NCI-H510A (cell line): Measurements from ENCODE around the gene DRC7.
"Not testable (repeated sequence)": the region's sequence is repeated elsewhere in the genome, so short reads cannot be mapped to it uniquely, and the experiment has no call there.

ENCODE experiments used
- DNase-seq: peaks from one replicate; lab custom pipeline; 2025; lab: John Stamatoyannopoulos, UW

Gene DRC7

GRCh38 chr16:57713596-57713995 lies 19.0 kb downstream of the DRC7 start:
- no peak for DNase-seq

GRCh38 chr16:57714047-57714446 lies 19.4 kb downstream of the DRC7 start:
- DNase-seq, result no peak

- no peak for DNase-seq
Observed at GRCh38 chr16:57720142-57720575, 25.6 kb downstream of the DRC7 start.

GRCh38 chr16:57721356-57722209 lies 27.0 kb downstream of the DRC7 start:
- no peak for DNase-seq

GRCh38 chr16:57722210-57722499 lies 27.5 kb downstream of the DRC7 start:
- DNase-seq, result no peak

- DNase-seq, result no peak
Observed at GRCh38 chr16:57722651-57723050, 28.0 kb downstream of the DRC7 start.

GRCh38 chr16:57723170-57723569 lies 28.6 kb downstream of the DRC7 start:
- no peak for DNase-seq

GRCh38 chr16:57724531-57724930 lies 29.9 kb downstream of the DRC7 start:
- DNase-seq, result no peak

GRCh38 chr16:57725151-57725550 lies 30.5 kb downstream of the DRC7 start:
- no peak for DNase-seq

- DNase-seq, result no peak
Observed at GRCh38 chr16:57725554-57725953, 30.9 kb downstream of the DRC7 start.

- no peak for DNase-seq
Observed at GRCh38 chr16:57725976-57726375, 31.4 kb downstream of the DRC7 start.

GRCh38 chr16:57726433-57726947 lies 31.9 kb downstream of the DRC7 start:
- DNase-seq, result no peak

- no peak for DNase-seq
Observed at GRCh38 chr16:57727610-57728009, 33.0 kb downstream of the DRC7 start.

GRCh38 chr16:57728336-57729181 lies 34.0 kb downstream of the DRC7 start:
- peak; percentile 40 for DNase-seq

GRCh38 chr16:57729182-57729484 lies 34.5 kb downstream of the DRC7 start:
- DNase-seq, result no peak

- not testable (repeated sequence) for DNase-seq
Observed at GRCh38 chr16:57729852-57730251, 35.2 kb downstream of the DRC7 start.

- DNase-seq, result no peak
Observed at GRCh38 chr16:57730771-57731730, 36.4 kb downstream of the DRC7 start.

GRCh38 chr16:57732037-57732436 lies 37.4 kb downstream of the DRC7 start:
- no peak for DNase-seq

GRCh38 chr16:57732714-57733113 lies 38.1 kb downstream of the DRC7 start:
- DNase-seq, result no peak

- DNase-seq, result no peak
Observed at GRCh38 chr16:57734308-57734924, 39.8 kb downstream of the DRC7 start.

- peak; percentile 99 for DNase-seq
Observed at GRCh38 chr16:57734925-57735754, 40.5 kb downstream of the DRC7 start.
